MCF 10A (cell line): Measurements from ENCODE around the gene CAMTA1. TPM values are rescaled to one million over a fixed set of nuclear protein-coding genes. Genes with fewer than 3 reads are reported as not detected.

Experiments used
- BruUV-seq: library from RNA; stranded (reverse); fragments of 400-500 nt; replicated peaks from 2 replicates; lab custom pipeline; 2021; lab: Mats Ljungman, UMichigan
- CTCF ChIA-PET: fragments of 300-600 bp; sonication (Branson Sonifier 250); formaldehyde crosslinking; extraction: SDS; loops from one replicate; lab custom pipeline; 2021; ENCODE audit warnings: antibody characterized with exemption, inconsistent platforms; lab: Yijun Ruan, JAX
- POLR2A ChIA-PET: fragments of 300-600, 350-650 bp; sonication (Branson Sonifier 250); formaldehyde crosslinking; extraction: SDS; loops from one replicate; lab custom pipeline; 2020; ENCODE audit warnings: antibody characterized with exemption, inconsistent platforms; lab: Yijun Ruan, JAX
- DNase-seq: peaks from one replicate; pipeline ENCODE4 v3.0.0-alpha.2; 2018; ENCODE audit not compliant: unreplicated experiment
- H3K27ac Mint-ChIP-seq: one replicate; pipeline ENCODE4 v1.8.0; 2022; ENCODE audit warnings: mild to moderate bottlenecking, low read depth, mixed read lengths; ENCODE audit not compliant: unreplicated experiment
- H3K27me3 Mint-ChIP-seq: one replicate; pipeline ENCODE4 v1.8.0; 2022; ENCODE audit warnings: mixed read lengths; ENCODE audit not compliant: insufficient read depth, unreplicated experiment
- H3K36me3 Mint-ChIP-seq: one replicate; pipeline ENCODE4 v1.8.0; 2022; ENCODE audit warnings: mild to moderate bottlenecking, moderate library complexity, mixed read lengths; ENCODE audit not compliant: insufficient read depth, unreplicated experiment
- H3K4me1 Mint-ChIP-seq: one replicate; pipeline ENCODE4 v1.8.0; 2022; ENCODE audit warnings: mixed read lengths; ENCODE audit not compliant: insufficient read depth, unreplicated experiment
- H3K4me3 Mint-ChIP-seq: one replicate; pipeline ENCODE4 v1.8.0; 2022; ENCODE audit warnings: mild to moderate bottlenecking, moderate library complexity, mixed read lengths; ENCODE audit not compliant: unreplicated experiment
- H3K9me3 Mint-ChIP-seq: one replicate; pipeline ENCODE4 v1.8.0; 2022; ENCODE audit warnings: mixed read lengths; ENCODE audit not compliant: unreplicated experiment
- CTCF ChIP-seq: fragments of 200-600 bp; IDR thresholded peaks from one replicate; pipeline ENCODE4 v1.8.0; 2022; ENCODE audit warnings: antibody characterized with exemption, mild to moderate bottlenecking; ENCODE audit not compliant: unreplicated experiment
- intact Hi-C: fragments of 100-400 bp; cut with micrococcal nuclease; formaldehyde crosslinking; loops from 2 replicates; pipeline ENCODE4 v1.14.1; 2022
- total RNA-seq: library from RNA; stranded (reverse); gene quantifications from 2 replicates; pipeline ENCODE4 v1.2.3, GENCODE V29; 2022

CAMTA1 gene
- total RNA-seq, 1 experiment from 2014 or later: 74.1 TPM

- peak; percentile 61 for TF ChIP-seq CTCF
Measured at GRCh38 chr1:7539769-7540175, 754.5 kb downstream of the CAMTA1 start.

GRCh38 chr1:7540816-7541215 lies 755.6 kb downstream of the CAMTA1 start:
- H3K36me3 Mint-ChIP-seq: no peaks in the 10 kb centered on the region
- POLR2A ChIA-PET: interaction anchor here (1.6 kb wide), 1 partner anchor 14 kb away, joined by 3 read pairs; no protein-coding TSS in a partner anchor
- H3K27me3 Mint-ChIP-seq: no peaks in the 10 kb centered on the region
- peaks cover 8% of the 10 kb centered on the region for H3K4me1 Mint-ChIP-seq
- no peak overlapping the region for H3K27ac Mint-ChIP-seq
- no TSS peak for BruUV-seq
- no peak for DNase-seq
- CTCF ChIA-PET: interaction anchor here (0.6 to 2.1 kb wide), 13 partner anchors 13 to 498 kb away, joined by 3 to 16 read pairs (median 4); no protein-coding TSS in a partner anchor
- TF ChIP-seq CTCF: no peak
- H3K4me3 Mint-ChIP-seq: no peak overlapping the region
- no peaks in the 10 kb centered on the region for H3K9me3 Mint-ChIP-seq
- intact Hi-C loops: no loop called here

More at GRCh38 chr1:7539769-7540175, 754.5 kb downstream of the CAMTA1 start:
- Mint-ChIP-seq H3K27ac (no peak overlapping the region), H3K36me3 (no peaks in the 10 kb centered on the region), H3K9me3 (no peaks in the 10 kb centered on the region), H3K4me3 (no peak overlapping the region), H3K27me3 (no peaks in the 10 kb centered on the region), H3K4me1 (peaks cover 8% of the 10 kb centered on the region)
- ChIA-PET POLR2A (interaction anchor here (1.6 kb wide), 1 partner anchor 13 kb away, joined by 3 read pairs; no protein-coding TSS in a partner anchor), CTCF (interaction anchor here (0.6 to 2.1 kb wide), 9 partner anchors 10 to 497 kb away, joined by 3 to 16 read pairs (median 4); no protein-coding TSS in a partner anchor)
- no TSS peak for BruUV-seq
- intact Hi-C loops: loop anchor here (1.0 to 2.0 kb wide), 4 partner anchors 85 to 497 kb away; no protein-coding TSS in a partner anchor
- DNase-seq: peak; percentile 85

- no peaks in the 10 kb centered on the region for H3K27me3 Mint-ChIP-seq
- no TSS peak for BruUV-seq
- ChIA-PET POLR2A (no interaction called here), CTCF (no interaction called here)
- no peak overlapping the region for H3K27ac Mint-ChIP-seq
- peaks cover 8% of the 10 kb centered on the region for H3K4me1 Mint-ChIP-seq
- no peak for DNase-seq
- H3K36me3 Mint-ChIP-seq: no peaks in the 10 kb centered on the region
- TF ChIP-seq CTCF: no peak
- H3K4me3 Mint-ChIP-seq: no peak overlapping the region
- intact Hi-C loops: no loop called here
- no peaks in the 10 kb centered on the region for H3K9me3 Mint-ChIP-seq
Measured at GRCh38 chr1:7541629-7542028, 756.4 kb downstream of the CAMTA1 start.

GRCh38 chr1:7543718-7544090 lies 758.5 kb downstream of the CAMTA1 start:
- Mint-ChIP-seq H3K27ac (no peak overlapping the region), H3K4me1 (peaks cover 8% of the 10 kb centered on the region), H3K27me3 (no peaks in the 10 kb centered on the region), H3K4me3 (no peak overlapping the region), H3K9me3 (no peaks in the 10 kb centered on the region), H3K36me3 (no peaks in the 10 kb centered on the region)
- ChIA-PET POLR2A (no interaction called here), CTCF (interaction anchor here (0.9 kb wide), 1 partner anchor 14 kb away, joined by 3 read pairs; no protein-coding TSS in a partner anchor)
- TF ChIP-seq CTCF: no peak
- BruUV-seq: no TSS peak
- intact Hi-C loops: no loop called here
- no peak for DNase-seq
